Spleen (tissue), 7 donors: ENCODE results near the gene NMBR.

Source experiments
- POLR2A ChIP-seq, 3 donors: fragments of 450-650 bp; IDR thresholded peaks; one replicate each; pipeline ENCODE4 v1.5.1; 2017; ENCODE audit warnings: antibody characterized with exemption in 3 of 3, mild to moderate bottlenecking in 1 of 3
- POLR2AphosphoS5 ChIP-seq, 3 donors: sonication (generic); formaldehyde crosslinking; IDR thresholded peaks; one replicate each; pipeline ENCODE4 v1.5.1; 2017; ENCODE audit warnings: antibody characterized with exemption in 3 of 3
- TF ChIP-seq, protein P1 (sequence below), 11 experiments: fragments of 200-600 bp in 7 of 11; fragments of 450-650 bp in 4 of 11; sonication (generic) in 4 of 11; IDR thresholded peaks in 8 of 11; conservative IDR thresholded peaks in 3 of 11; 1 replicate in 7 of 11; 2 replicates in 4 of 11; pipeline versions ENCODE4 v1.4.0 to v1.8.0; 2016 to 2021; ENCODE audit warnings: antibody characterized with exemption in 11 of 11, inconsistent platforms in 4 of 11, mild to moderate bottlenecking in 1 of 11
- donor health status: DM: no; HTN: no; CAD: no; lungs with moderate emphysema.
- donor health status: DM: no; HTN: no; CAD: no.
- donor health status: DM: no; HTN: no; CAD: no.

DNA sequence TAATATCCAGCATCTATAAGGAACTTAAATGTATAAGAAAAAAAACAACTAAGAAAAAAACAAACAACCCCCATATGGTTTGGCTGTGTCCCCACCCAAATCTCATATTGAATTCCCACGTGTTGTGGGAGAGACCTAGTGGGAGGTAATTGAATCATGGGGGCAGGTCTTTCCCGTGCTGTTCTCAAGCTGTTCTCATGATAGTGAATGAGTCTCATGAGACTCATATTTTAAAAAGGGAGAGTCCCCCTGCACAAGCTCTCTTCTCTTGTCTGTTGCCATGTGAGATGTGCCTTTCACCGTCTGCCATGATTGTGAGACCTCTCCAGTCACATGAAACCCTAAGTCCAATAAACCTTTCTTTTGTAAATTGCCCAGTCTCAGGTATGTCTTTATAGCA is 119.8 kb downstream of the NMBR start:
- TF ChIP-seq, protein P1, sequence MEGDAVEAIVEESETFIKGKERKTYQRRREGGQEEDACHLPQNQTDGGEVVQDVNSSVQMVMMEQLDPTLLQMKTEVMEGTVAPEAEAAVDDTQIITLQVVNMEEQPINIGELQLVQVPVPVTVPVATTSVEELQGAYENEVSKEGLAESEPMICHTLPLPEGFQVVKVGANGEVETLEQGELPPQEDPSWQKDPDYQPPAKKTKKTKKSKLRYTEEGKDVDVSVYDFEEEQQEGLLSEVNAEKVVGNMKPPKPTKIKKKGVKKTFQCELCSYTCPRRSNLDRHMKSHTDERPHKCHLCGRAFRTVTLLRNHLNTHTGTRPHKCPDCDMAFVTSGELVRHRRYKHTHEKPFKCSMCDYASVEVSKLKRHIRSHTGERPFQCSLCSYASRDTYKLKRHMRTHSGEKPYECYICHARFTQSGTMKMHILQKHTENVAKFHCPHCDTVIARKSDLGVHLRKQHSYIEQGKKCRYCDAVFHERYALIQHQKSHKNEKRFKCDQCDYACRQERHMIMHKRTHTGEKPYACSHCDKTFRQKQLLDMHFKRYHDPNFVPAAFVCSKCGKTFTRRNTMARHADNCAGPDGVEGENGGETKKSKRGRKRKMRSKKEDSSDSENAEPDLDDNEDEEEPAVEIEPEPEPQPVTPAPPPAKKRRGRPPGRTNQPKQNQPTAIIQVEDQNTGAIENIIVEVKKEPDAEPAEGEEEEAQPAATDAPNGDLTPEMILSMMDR (IDR thresholded peaks at IDR 0.05 in 8 of 11, conservative IDR thresholded peaks at IDR 0.05 in 3 of 11), result no peak
- no peak for TF ChIP-seq POLR2A (IDR thresholded peaks at IDR 0.05)
- TF ChIP-seq POLR2AphosphoS5 (IDR thresholded peaks at IDR 0.05), result no peak
